ENCODE data around the gene BARHL1. TPM values are rescaled to one million over a fixed set of nuclear protein-coding genes. Genes with fewer than 3 reads are reported as not detected.

Gene BARHL1
- not detected for polyA plus RNA-seq (2013, experiment 1 of 2)
- polyA plus RNA-seq (2013, experiment 2 of 2), result not detected

DNA sequence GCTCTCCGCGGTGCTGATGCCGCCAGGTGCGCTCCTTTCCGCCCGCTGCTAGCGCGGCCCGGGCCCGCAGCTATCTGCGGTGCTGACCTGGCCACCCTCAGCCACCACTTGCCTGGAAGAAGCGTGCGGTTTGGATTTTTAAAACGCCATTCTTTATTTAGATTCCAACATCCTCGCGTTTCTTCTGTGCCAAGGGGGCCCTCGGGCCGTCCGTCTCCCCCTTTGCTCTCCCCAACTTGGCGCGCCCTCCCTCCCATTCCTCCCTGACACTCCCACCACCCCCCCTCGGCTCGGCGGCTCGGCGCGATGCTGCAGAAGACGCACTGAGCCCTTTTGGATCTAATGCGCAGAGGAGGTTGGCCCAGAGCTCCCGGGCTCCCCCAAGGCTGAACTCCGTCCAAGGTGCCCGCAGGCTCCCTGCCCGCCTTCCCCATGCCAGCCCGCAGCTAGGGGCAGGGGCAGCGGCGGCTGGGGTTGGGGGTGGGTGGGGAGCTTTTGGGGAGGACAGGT is at the start of gene BARHL1:
Gene BARHL1, plus strand, starts transcription at position 331 of the 510 bp plus-strand sequence. CDS start 192 bp downstream, outside the sequence.
- Histone ChIP-seq H3K27ac (ENCODE audit: low read length, poor library complexity, severe bottlenecking) (no peak within 1 kb of the TSS), H3K4ac (ENCODE audit: low read depth in 1 of 2, low read length in 2 of 2) (no peak within 1 kb of the TSS), H3K23ac (ENCODE audit: low read length in 2 of 2) (no peak within 1 kb of the TSS), H3K9ac (ENCODE audit: low read length) (no peak within 1 kb of the TSS), H2BK15ac (ENCODE audit: low read depth, poor library complexity, severe bottlenecking) (no peak within 1 kb of the TSS), H3K9me3 (ENCODE audit: control insufficient read depth, low read length) (no peaks in the 10 kb centered on the region), H2AK5ac (ENCODE audit: low read length, severe bottlenecking) (no peak within 1 kb of the TSS), H3K36me3 (ENCODE audit: control insufficient read depth in 1 of 2, insufficient read depth in 2 of 2, low read depth in 1 of 2, low read length in 2 of 2) (no peaks in the 10 kb centered on the region), H3K18ac (ENCODE audit: low read depth in 1 of 2, low read length in 2 of 2) (no peak within 1 kb of the TSS), H4K91ac (ENCODE audit: low read length) (no peak within 1 kb of the TSS), H3K79me1 (replicated peaks; ENCODE audit: low read length, poor library complexity, severe bottlenecking) (no peaks in the 10 kb centered on the region), H2BK5ac (ENCODE audit: low read depth, low read length, poor library complexity, severe bottlenecking) (no peak within 1 kb of the TSS), H4K8ac (ENCODE audit: low read length) (no peak within 1 kb of the TSS), H3K4me2 (ENCODE audit: low read length, poor library complexity, severe bottlenecking) (peak within 1 kb of the TSS; percentile 46), H3K14ac (ENCODE audit: low read length in 2 of 2) (no peak within 1 kb of the TSS), H2BK120ac (ENCODE audit: low read depth, low read length) (no peak within 1 kb of the TSS), H3K4me3 (ENCODE audit: insufficient read depth in 1 of 2, low read depth in 1 of 2, low read length in 2 of 2) (peak within 1 kb of the TSS in 1 of 2 experiments; percentile 74), H2AFZ (ENCODE audit: low read depth, low read length) (no peak within 1 kb of the TSS), H2BK12ac (ENCODE audit: low read length in 2 of 2) (no peak within 1 kb of the TSS), H3K27me3 (ENCODE audit: control insufficient read depth in 1 of 2, insufficient read depth in 1 of 2, low read length in 2 of 2) (peaks cover 97 to 99% of the 10 kb centered on the region in 2 experiments), H3K4me1 (ENCODE audit: control insufficient read depth, insufficient read depth, low read depth, low read length) (peaks cover 19% of the 10 kb centered on the region)
- DNase-seq, result no peak
- WGBS, result 3% methylated on average over 28 of the region's 36 CpGs

GRCh38 chr9:132534832-132535231 is 47.6 kb upstream of the BARHL1 start:
- H2AK5ac ChIP-seq (ENCODE audit: low read length, severe bottlenecking), result no peak overlapping the region
- no peak overlapping the region for H2BK15ac ChIP-seq (ENCODE audit: low read depth, poor library complexity, severe bottlenecking)

DNA sequence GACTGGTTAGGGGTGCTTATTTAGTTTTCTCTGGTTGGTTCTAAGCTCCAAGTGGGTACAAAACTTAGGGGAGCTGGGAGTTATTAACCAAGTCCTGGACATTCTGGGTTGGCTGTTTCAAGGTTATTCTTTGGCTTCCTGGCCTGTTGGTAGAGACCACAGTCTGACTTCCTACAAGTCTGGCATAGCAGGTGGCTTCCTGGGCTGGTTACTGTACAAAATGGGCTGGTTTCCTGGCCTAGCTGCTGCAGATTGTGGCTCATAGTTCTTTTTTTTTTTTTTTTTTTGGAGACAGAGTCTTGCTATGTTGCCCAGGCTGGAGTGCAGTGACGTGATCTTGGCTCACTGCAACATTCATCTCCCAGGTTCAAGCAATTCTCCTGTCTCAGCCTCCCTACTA is 46.3 kb upstream of the BARHL1 start:
- H3K27ac ChIP-seq (ENCODE audit: low read length, poor library complexity, severe bottlenecking), result no peak overlapping the region
- no peak overlapping the region for H3K4me3 ChIP-seq (ENCODE audit: insufficient read depth in 1 of 2, low read depth in 1 of 2, low read length in 2 of 2)
- no peak overlapping the region for H4K91ac ChIP-seq (ENCODE audit: low read length)
- H3K23ac ChIP-seq (ENCODE audit: low read length in 2 of 2), result no peak overlapping the region
- H3K36me3 ChIP-seq (ENCODE audit: control insufficient read depth in 1 of 2, insufficient read depth in 2 of 2, low read depth in 1 of 2, low read length in 2 of 2), result no peaks in the 10 kb centered on the region
- no peak overlapping the region for H3K4me2 ChIP-seq (ENCODE audit: low read length, poor library complexity, severe bottlenecking)
- no peak overlapping the region for H2BK120ac ChIP-seq (ENCODE audit: low read depth, low read length)
- no peak overlapping the region for H3K14ac ChIP-seq (ENCODE audit: low read length in 2 of 2)
- H3K9ac ChIP-seq (ENCODE audit: low read length), result no peak overlapping the region
- H4K8ac ChIP-seq (ENCODE audit: low read length), result no peak overlapping the region
- H3K27me3 ChIP-seq (ENCODE audit: control insufficient read depth in 1 of 2, insufficient read depth in 1 of 2, low read length in 2 of 2), result peaks cover 11 to 40% of the 10 kb centered on the region in 2 experiments
- no peak overlapping the region for H2BK5ac ChIP-seq (ENCODE audit: low read depth, low read length, poor library complexity, severe bottlenecking)
- H2BK15ac ChIP-seq (ENCODE audit: low read depth, poor library complexity, severe bottlenecking), result no peak overlapping the region
- no peak for DNase-seq
- H3K4ac ChIP-seq (ENCODE audit: low read depth in 1 of 2, low read length in 2 of 2), result no peak overlapping the region
- H2AK5ac ChIP-seq (ENCODE audit: low read length, severe bottlenecking), result no peak overlapping the region
- H3K18ac ChIP-seq (ENCODE audit: low read depth in 1 of 2, low read length in 2 of 2), result no peak overlapping the region
- H3K4me1 ChIP-seq (ENCODE audit: control insufficient read depth, insufficient read depth, low read depth, low read length), result peaks cover 12% of the 10 kb centered on the region
- no peaks in the 10 kb centered on the region for H3K79me1 ChIP-seq (replicated peaks; ENCODE audit: low read length, poor library complexity, severe bottlenecking)
- H2BK12ac ChIP-seq (ENCODE audit: low read length in 2 of 2), result no peak overlapping the region
- 67% methylated on average over 1 of the region's 1 CpG for WGBS
- H3K9me3 ChIP-seq (ENCODE audit: control insufficient read depth, low read length), result peaks cover 11% of the 10 kb centered on the region
- H2AFZ ChIP-seq (ENCODE audit: low read depth, low read length), result no peak overlapping the region

More at GRCh38 chr9:132534832-132535231, 47.6 kb upstream of the BARHL1 start:
- H2BK120ac ChIP-seq (ENCODE audit: low read depth, low read length), result no peak overlapping the region
- WGBS, result 89% methylated on average over 2 of the region's 2 CpGs
- H3K14ac ChIP-seq (ENCODE audit: low read length in 2 of 2), result no peak overlapping the region
- H3K4me2 ChIP-seq (ENCODE audit: low read length, poor library complexity, severe bottlenecking), result no peak overlapping the region
- H3K4ac ChIP-seq (ENCODE audit: low read depth in 1 of 2, low read length in 2 of 2), result no peak overlapping the region
- peaks cover 11% of the 10 kb centered on the region for H3K9me3 ChIP-seq (ENCODE audit: control insufficient read depth, low read length)
- H3K27ac ChIP-seq (ENCODE audit: low read length, poor library complexity, severe bottlenecking), result no peak overlapping the region
- H3K4me3 ChIP-seq (ENCODE audit: insufficient read depth in 1 of 2, low read depth in 1 of 2, low read length in 2 of 2), result no peak overlapping the region
- no peaks in the 10 kb centered on the region for H3K79me1 ChIP-seq (replicated peaks; ENCODE audit: low read length, poor library complexity, severe bottlenecking)
- H2AFZ ChIP-seq (ENCODE audit: low read depth, low read length), result no peak overlapping the region
- no peak overlapping the region for H3K18ac ChIP-seq (ENCODE audit: low read depth in 1 of 2, low read length in 2 of 2)
- no peaks in the 10 kb centered on the region for H3K36me3 ChIP-seq (ENCODE audit: control insufficient read depth in 1 of 2, insufficient read depth in 2 of 2, low read depth in 1 of 2, low read length in 2 of 2)
- H3K23ac ChIP-seq (ENCODE audit: low read length in 2 of 2), result no peak overlapping the region
- H4K8ac ChIP-seq (ENCODE audit: low read length), result no peak overlapping the region
- peaks cover 13 to 40% of the 10 kb centered on the region in 2 experiments for H3K27me3 ChIP-seq (ENCODE audit: control insufficient read depth in 1 of 2, insufficient read depth in 1 of 2, low read length in 2 of 2)
- no peak overlapping the region for H3K9ac ChIP-seq (ENCODE audit: low read length)
- peaks cover 12% of the 10 kb centered on the region for H3K4me1 ChIP-seq (ENCODE audit: control insufficient read depth, insufficient read depth, low read depth, low read length)
- no peak overlapping the region for H2BK12ac ChIP-seq (ENCODE audit: low read length in 2 of 2)
- no peak overlapping the region for H4K91ac ChIP-seq (ENCODE audit: low read length)
- DNase-seq, result no peak
- H2BK5ac ChIP-seq (ENCODE audit: low read depth, low read length, poor library complexity, severe bottlenecking), result no peak overlapping the region

DNA sequence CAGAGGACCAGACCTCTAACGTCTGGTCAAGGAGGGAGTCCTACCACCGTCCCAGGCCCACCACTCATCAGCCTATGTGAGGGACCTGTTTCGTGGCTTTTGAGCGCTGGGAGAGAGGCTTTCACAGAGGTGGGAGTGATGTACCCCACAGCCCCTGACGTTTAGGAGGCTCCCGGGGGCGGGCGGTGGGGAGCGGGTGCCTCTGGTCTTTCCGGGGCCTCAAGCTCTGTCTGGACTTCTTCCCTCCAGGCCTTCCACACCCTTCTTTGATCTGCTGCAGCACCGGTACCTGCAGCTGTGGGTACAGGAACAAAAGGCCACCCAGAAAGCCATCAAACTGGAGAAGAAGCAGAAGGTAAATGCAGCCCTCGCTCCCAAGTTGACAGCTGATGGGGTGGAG is 45.1 kb upstream of the BARHL1 start:
- Histone ChIP-seq H2BK15ac (ENCODE audit: low read depth, poor library complexity, severe bottlenecking) (no peak overlapping the region), H3K18ac (ENCODE audit: low read depth in 1 of 2, low read length in 2 of 2) (no peak overlapping the region), H3K14ac (ENCODE audit: low read length in 2 of 2) (no peak overlapping the region), H4K91ac (ENCODE audit: low read length) (no peak overlapping the region), H3K27ac (ENCODE audit: low read length, poor library complexity, severe bottlenecking) (peak overlapping the region; percentile 56), H2BK120ac (ENCODE audit: low read depth, low read length) (no peak overlapping the region), H3K4me3 (ENCODE audit: insufficient read depth in 1 of 2, low read depth in 1 of 2, low read length in 2 of 2) (no peak overlapping the region), H3K36me3 (ENCODE audit: control insufficient read depth in 1 of 2, insufficient read depth in 2 of 2, low read depth in 1 of 2, low read length in 2 of 2) (no peaks in the 10 kb centered on the region), H3K23ac (ENCODE audit: low read length in 2 of 2) (no peak overlapping the region), H2BK5ac (ENCODE audit: low read depth, low read length, poor library complexity, severe bottlenecking) (no peak overlapping the region), H2BK12ac (ENCODE audit: low read length in 2 of 2) (no peak overlapping the region), H3K4ac (ENCODE audit: low read depth in 1 of 2, low read length in 2 of 2) (no peak overlapping the region), H2AK5ac (ENCODE audit: low read length, severe bottlenecking) (peak overlapping the region; percentile 60), H3K4me2 (ENCODE audit: low read length, poor library complexity, severe bottlenecking) (no peak overlapping the region), H3K9me3 (ENCODE audit: control insufficient read depth, low read length) (peaks cover 11% of the 10 kb centered on the region), H3K27me3 (ENCODE audit: control insufficient read depth in 1 of 2, insufficient read depth in 1 of 2, low read length in 2 of 2) (peaks cover 0 to 36% of the 10 kb centered on the region in 2 experiments), H3K79me1 (replicated peaks; ENCODE audit: low read length, poor library complexity, severe bottlenecking) (no peaks in the 10 kb centered on the region), H4K8ac (ENCODE audit: low read length) (no peak overlapping the region), H3K9ac (ENCODE audit: low read length) (no peak overlapping the region), H3K4me1 (ENCODE audit: control insufficient read depth, insufficient read depth, low read depth, low read length) (peaks cover 12% of the 10 kb centered on the region), H2AFZ (ENCODE audit: low read depth, low read length) (no peak overlapping the region)
- no peak for DNase-seq
- 88% methylated on average over 12 of the region's 12 CpGs for WGBS

Measured in mesenchymal stem cell (in vitro differentiated cells and primary cell).